Panc1 (cell line): ENCODE data around the gene TUB. TPM values are rescaled to one million over a fixed set of nuclear protein-coding genes. Genes with fewer than 3 reads are reported as not detected.

Experiments used
- ATAC-seq: fragments of 200-7000 bp; cut with Tn5 transposase; 2 replicates; pipeline ENCODE4 v1.9.1; 2020; ENCODE audit warnings: mild to moderate bottlenecking, moderate library complexity
- BruUV-seq: library from RNA; stranded (reverse); fragments of 400-500 nt; replicated peaks from 2 replicates; lab custom pipeline; 2021; lab: Mats Ljungman, UMichigan
- CTCF ChIA-PET: fragments of 300-600 bp; sonication (Branson Sonifier 250); formaldehyde crosslinking; loops from one replicate; lab custom pipeline; 2022; ENCODE audit warnings: antibody characterized with exemption; lab: Charles Lee
- POLR2A ChIA-PET: fragments of 300-600 bp; sonication (Branson Sonifier 250); formaldehyde crosslinking; loops from one replicate; lab custom pipeline; 2022; ENCODE audit warnings: antibody characterized with exemption; lab: Charles Lee
- DNase-seq: peaks from one replicate; pipeline ENCODE4 v3.0.0-alpha.2; 2010; ENCODE audit warnings: low read depth, low spot score
- H3K27ac ChIP-seq: 2 replicates; pipeline ENCODE4 v1.5.1; 2011; ENCODE audit warnings: mild to moderate bottlenecking, low read length, inconsistent platforms
- H3K27me3 ChIP-seq: fragments of 200-500 bp; sonication (Bioruptor generic); 2 replicates; pipeline ENCODE4 v1.6.0; 2014; ENCODE audit warnings: low read length, inconsistent platforms; ENCODE audit not compliant: control insufficient read depth, insufficient read depth
- H3K36me3 ChIP-seq: fragments of 200-500 bp; sonication (Bioruptor generic); 2 replicates; pipeline ENCODE4 v1.5.1; 2014; ENCODE audit warnings: inconsistent platforms, mild to moderate bottlenecking, low read length, moderate library complexity; ENCODE audit not compliant: control insufficient read depth, insufficient read depth
- H3K4me1 ChIP-seq: 2 replicates; pipeline ENCODE4 v1.5.1; 2011; ENCODE audit warnings: inconsistent platforms, mild to moderate bottlenecking, low read length, moderate library complexity; ENCODE audit not compliant: control insufficient read depth, insufficient read depth
- H3K4me3 ChIP-seq, 2 experiments: 2 replicates each; pipeline ENCODE4 v1.5.1; 2011 to 2012; ENCODE audit warnings: low read depth in 2 of 2, low read length in 2 of 2, mild to moderate bottlenecking in 2 of 2, inconsistent platforms in 1 of 2, moderate library complexity in 1 of 2
- H3K9me3 ChIP-seq: fragments of 200-500 bp; sonication (Bioruptor generic); 2 replicates; pipeline ENCODE4 v1.5.1; 2014; ENCODE audit warnings: low read depth, mild to moderate bottlenecking, inconsistent platforms, low read length, moderate library complexity; ENCODE audit not compliant: control insufficient read depth, insufficient read depth
- POLR2AphosphoS5 ChIP-seq: IDR thresholded peaks from 2 replicates; pipeline ENCODE4 v1.6.1; 2012; ENCODE audit warnings: mild to moderate bottlenecking, low read depth, low read length, moderate library complexity
- SIN3A ChIP-seq: IDR thresholded peaks from 2 replicates; pipeline ENCODE4 v1.6.1; 2012; ENCODE audit warnings: low read depth, mild to moderate bottlenecking, low read length, moderate library complexity, borderline replicate concordance; ENCODE audit not compliant: insufficient read depth
- TCF7L2 ChIP-seq: IDR thresholded peaks from 2 replicates; pipeline ENCODE4 v1.6.1; 2011; ENCODE audit warnings: mild to moderate bottlenecking, low read depth, low read length, inconsistent platforms
- in situ Hi-C: cut with HindIII; loops from 2 replicates; pipeline ENCODE4 v1.10.0; 2016; ENCODE audit warnings: low sequenced_read_pairs, low pct_unique_long_range_greater_than_20kb
- intact Hi-C: fragments of 100-400 bp; cut with micrococcal nuclease; formaldehyde crosslinking; loops from one replicate; pipeline ENCODE4 v1.10.0; 2022; ENCODE audit not compliant: unreplicated experiment
- total RNA-seq: library from RNA; stranded (reverse); gene quantifications from one replicate; pipeline ENCODE4 v1.2.1, GENCODE V29; 2021; ENCODE audit not compliant: unreplicated experiment
- TF ChIP-seq, protein P1 (sequence below): fragments of 450-650 bp; IDR thresholded peaks from 2 replicates; pipeline ENCODE4 v1.5.1; 2017; ENCODE audit warnings: mild to moderate bottlenecking
- TF ChIP-seq, protein P2 (sequence below), 2 experiments: IDR thresholded peaks; 2 replicates each; pipeline ENCODE4 v1.6.1; 2011 to 2012; ENCODE audit warnings: low read depth in 2 of 2, control low read depth in 1 of 2, low read length in 1 of 2, mild to moderate bottlenecking in 1 of 2, moderate library complexity in 1 of 2; ENCODE audit not compliant: insufficient read depth in 1 of 2

The TUB gene
- total RNA-seq, 1 experiment from 2014 or later = 4.3 TPM

DNA sequence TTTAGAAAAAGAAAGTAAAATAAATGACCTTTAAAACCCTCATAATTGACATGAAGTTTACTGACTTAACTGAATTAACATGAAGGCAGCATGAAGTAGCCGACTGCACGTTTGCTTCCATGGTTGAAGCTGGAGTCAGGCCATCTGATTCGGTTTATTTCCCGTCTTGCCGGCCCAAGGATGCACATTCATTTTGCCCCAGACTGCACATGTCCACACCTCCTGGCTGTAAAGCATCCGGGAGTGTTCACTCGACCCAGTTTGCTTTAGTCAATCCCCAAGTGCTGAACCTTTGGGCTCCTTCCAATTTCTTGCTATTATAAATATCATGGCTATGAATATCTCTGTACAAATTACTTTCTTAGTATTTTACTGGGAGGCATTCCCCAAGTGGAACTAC is 17.7 kb upstream of the TUB start:
- no peak for TF ChIP-seq POLR2AphosphoS5
- TF ChIP-seq TCF7L2 = no peak
- TF ChIP-seq, protein P1, sequence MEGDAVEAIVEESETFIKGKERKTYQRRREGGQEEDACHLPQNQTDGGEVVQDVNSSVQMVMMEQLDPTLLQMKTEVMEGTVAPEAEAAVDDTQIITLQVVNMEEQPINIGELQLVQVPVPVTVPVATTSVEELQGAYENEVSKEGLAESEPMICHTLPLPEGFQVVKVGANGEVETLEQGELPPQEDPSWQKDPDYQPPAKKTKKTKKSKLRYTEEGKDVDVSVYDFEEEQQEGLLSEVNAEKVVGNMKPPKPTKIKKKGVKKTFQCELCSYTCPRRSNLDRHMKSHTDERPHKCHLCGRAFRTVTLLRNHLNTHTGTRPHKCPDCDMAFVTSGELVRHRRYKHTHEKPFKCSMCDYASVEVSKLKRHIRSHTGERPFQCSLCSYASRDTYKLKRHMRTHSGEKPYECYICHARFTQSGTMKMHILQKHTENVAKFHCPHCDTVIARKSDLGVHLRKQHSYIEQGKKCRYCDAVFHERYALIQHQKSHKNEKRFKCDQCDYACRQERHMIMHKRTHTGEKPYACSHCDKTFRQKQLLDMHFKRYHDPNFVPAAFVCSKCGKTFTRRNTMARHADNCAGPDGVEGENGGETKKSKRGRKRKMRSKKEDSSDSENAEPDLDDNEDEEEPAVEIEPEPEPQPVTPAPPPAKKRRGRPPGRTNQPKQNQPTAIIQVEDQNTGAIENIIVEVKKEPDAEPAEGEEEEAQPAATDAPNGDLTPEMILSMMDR = no peak
- no peak for TF ChIP-seq SIN3A
- TF ChIP-seq, protein P2, sequence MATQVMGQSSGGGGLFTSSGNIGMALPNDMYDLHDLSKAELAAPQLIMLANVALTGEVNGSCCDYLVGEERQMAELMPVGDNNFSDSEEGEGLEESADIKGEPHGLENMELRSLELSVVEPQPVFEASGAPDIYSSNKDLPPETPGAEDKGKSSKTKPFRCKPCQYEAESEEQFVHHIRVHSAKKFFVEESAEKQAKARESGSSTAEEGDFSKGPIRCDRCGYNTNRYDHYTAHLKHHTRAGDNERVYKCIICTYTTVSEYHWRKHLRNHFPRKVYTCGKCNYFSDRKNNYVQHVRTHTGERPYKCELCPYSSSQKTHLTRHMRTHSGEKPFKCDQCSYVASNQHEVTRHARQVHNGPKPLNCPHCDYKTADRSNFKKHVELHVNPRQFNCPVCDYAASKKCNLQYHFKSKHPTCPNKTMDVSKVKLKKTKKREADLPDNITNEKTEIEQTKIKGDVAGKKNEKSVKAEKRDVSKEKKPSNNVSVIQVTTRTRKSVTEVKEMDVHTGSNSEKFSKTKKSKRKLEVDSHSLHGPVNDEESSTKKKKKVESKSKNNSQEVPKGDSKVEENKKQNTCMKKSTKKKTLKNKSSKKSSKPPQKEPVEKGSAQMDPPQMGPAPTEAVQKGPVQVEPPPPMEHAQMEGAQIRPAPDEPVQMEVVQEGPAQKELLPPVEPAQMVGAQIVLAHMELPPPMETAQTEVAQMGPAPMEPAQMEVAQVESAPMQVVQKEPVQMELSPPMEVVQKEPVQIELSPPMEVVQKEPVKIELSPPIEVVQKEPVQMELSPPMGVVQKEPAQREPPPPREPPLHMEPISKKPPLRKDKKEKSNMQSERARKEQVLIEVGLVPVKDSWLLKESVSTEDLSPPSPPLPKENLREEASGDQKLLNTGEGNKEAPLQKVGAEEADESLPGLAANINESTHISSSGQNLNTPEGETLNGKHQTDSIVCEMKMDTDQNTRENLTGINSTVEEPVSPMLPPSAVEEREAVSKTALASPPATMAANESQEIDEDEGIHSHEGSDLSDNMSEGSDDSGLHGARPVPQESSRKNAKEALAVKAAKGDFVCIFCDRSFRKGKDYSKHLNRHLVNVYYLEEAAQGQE (IDR thresholded peaks at IDR 0.05; ENCODE audit: insufficient read depth in 1 of 2, low read depth in 2 of 2, low read length in 1 of 2) = no peak
- intact Hi-C loops = no loop called here
- H3K27ac ChIP-seq = no peak overlapping the region
- ChIA-PET POLR2A (no interaction called here), CTCF (no interaction called here)
- H3K4me1 ChIP-seq = no peaks in the 10 kb centered on the region
- H3K36me3 ChIP-seq = no peaks in the 10 kb centered on the region
- no peak for DNase-seq
- in situ Hi-C loops = no loop called here
- no peaks in the 10 kb centered on the region for H3K9me3 ChIP-seq
- BruUV-seq = no TSS peak
- no peaks in the 10 kb centered on the region; the same call in 1 of the 2 replicates for H3K27me3 ChIP-seq
- H3K4me3 ChIP-seq = no peak overlapping the region
- no peak for ATAC-seq

DNA sequence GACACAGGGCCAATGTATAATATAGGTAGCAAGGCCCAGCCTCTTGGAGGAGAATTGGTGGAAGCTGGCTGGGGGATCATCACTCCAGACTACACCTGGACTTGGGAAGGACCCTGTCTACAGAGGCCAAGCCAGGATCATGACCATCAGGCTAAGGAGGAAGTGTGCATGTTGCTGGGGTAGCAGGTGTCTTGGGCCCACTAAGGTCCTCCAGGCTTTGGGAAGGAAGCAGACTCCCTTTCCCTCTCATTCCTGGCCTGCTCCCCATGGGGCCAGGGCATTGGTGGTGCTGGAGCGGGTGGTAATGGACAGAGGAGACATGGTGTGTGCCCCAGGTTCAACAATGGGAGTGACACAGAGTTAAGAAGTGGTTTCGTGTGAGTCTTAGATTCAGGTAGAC is 16.0 kb upstream of the TUB start:
- no peaks in the 10 kb centered on the region for H3K4me1 ChIP-seq
- CTCF ChIA-PET = no interaction called here
- POLR2A ChIA-PET = no interaction called here
- intact Hi-C loops = no loop called here
- no TSS peak for BruUV-seq
- peaks cover 3% of the 10 kb centered on the region; the same call in 1 of the 2 replicates for H3K27me3 ChIP-seq
- in situ Hi-C loops = no loop called here
- TF ChIP-seq SIN3A (no peak), POLR2AphosphoS5 (no peak), TCF7L2 (no peak)
- TF ChIP-seq, protein P2 (IDR thresholded peaks at IDR 0.05; ENCODE audit: insufficient read depth in 1 of 2, low read depth in 2 of 2, low read length in 1 of 2) = no peak
- TF ChIP-seq, protein P1 = no peak
- H3K4me3 ChIP-seq = no peak overlapping the region
- H3K36me3 ChIP-seq = no peaks in the 10 kb centered on the region
- DNase-seq (no peak), ATAC-seq (no peak)
- no peaks in the 10 kb centered on the region for H3K9me3 ChIP-seq
- no peak overlapping the region for H3K27ac ChIP-seq
